HepG2 (cell line): Measurements from ENCODE around the gene KCNAB3. TPM values are rescaled to one million over a fixed set of nuclear protein-coding genes. Genes with fewer than 3 reads are reported as not detected.

Experiments used
- ATAC-seq: fragments of 200-7000 bp; cut with Tn5 transposase; 3 replicates; pipeline ENCODE4 v1.9.1; 2020; ENCODE audit warnings: mild to moderate bottlenecking, moderate library complexity
- BruUV-seq: library from RNA; stranded (reverse); fragments of 400-500 nt; replicated peaks from 2 replicates; lab custom pipeline; 2021; lab: Mats Ljungman, UMichigan
- CTCF ChIA-PET: fragments of 300-600 bp; formaldehyde crosslinking; extraction: SDS; loops from one replicate; lab custom pipeline; 2021; ENCODE audit warnings: low total read pairs, inconsistent platforms, low intra/inter-chr PET ratio; lab: Yijun Ruan, JAX
- POLR2A ChIA-PET: fragments of 350-600 bp; sonication (Branson Sonifier 250); formaldehyde crosslinking; loops from one replicate; lab custom pipeline; 2020; ENCODE audit warnings: antibody characterized with exemption, inconsistent platforms; lab: Yijun Ruan, JAX
- DNase-seq: peaks from one replicate; pipeline ENCODE4 v3.0.0-alpha.2; 2015; ENCODE audit warnings: low spot score
- FAIRE-seq: peaks from 3 replicates; lab custom pipeline; 2011; peaks lifted over from hg19 to GRCh38; lab: Jason Lieb, UNC
- H2AFZ ChIP-seq: one replicate; pipeline ENCODE4 v1.6.1; 2011; ENCODE audit warnings: low read length, inconsistent platforms
- H3K27ac ChIP-seq: fragments of 300-600 bp; 3 replicates; pipeline ENCODE4 v1.8.0; 2011; ENCODE audit warnings: mixed run types, mild to moderate bottlenecking, mixed read lengths, low read length, inconsistent platforms; ENCODE audit not compliant: insufficient read depth; ENCODE audit errors: extremely low read length
- H3K27me3 ChIP-seq, 2 experiments: fragments of 200-600 bp in 1 of 2; 2 replicates in 1 of 2; 3 replicates in 1 of 2; pipeline versions ENCODE4 v1.6.0 to v1.8.0; 2011; ENCODE audit warnings: low read length in 2 of 2, mild to moderate bottlenecking in 2 of 2, moderate library complexity in 2 of 2, inconsistent platforms in 1 of 2; ENCODE audit not compliant: insufficient read depth in 2 of 2, control insufficient read depth in 1 of 2
- H3K36me3 ChIP-seq, 2 experiments: fragments of 200-600 bp in 1 of 2; replicated peaks in 1 of 2; 2 replicates in 1 of 2; 3 replicates in 1 of 2; pipeline versions ENCODE4 v1.5.1 to v1.8.0; 2011; ENCODE audit warnings: low read length in 2 of 2, inconsistent platforms in 1 of 2; ENCODE audit not compliant: insufficient read depth in 2 of 2, control insufficient read depth in 1 of 2
- H3K4me1 ChIP-seq: 2 replicates; pipeline ENCODE4 v1.5.1; 2012; ENCODE audit warnings: low read length, inconsistent platforms; ENCODE audit not compliant: insufficient read depth
- H3K4me2 ChIP-seq: 2 replicates; pipeline ENCODE4 v1.6.0; 2011; ENCODE audit warnings: low read depth, low read length, inconsistent platforms
- H3K4me3 ChIP-seq, 3 experiments: fragments of 200-600 bp in 1 of 3; sonication (generic), shearing (Covaris generic) in 1 of 3; replicated peaks in 1 of 3; 2 replicates each; pipeline ENCODE4 v1.5.1; 2011 to 2016; ENCODE audit warnings: low read length in 3 of 3, inconsistent platforms in 2 of 3, low read depth in 2 of 3, mild to moderate bottlenecking in 2 of 3, control low read depth in 1 of 3, mixed read lengths in 1 of 3; ENCODE audit not compliant: insufficient read depth in 1 of 3
- H3K79me2 ChIP-seq: one replicate; pipeline ENCODE4 v1.6.1; 2011; ENCODE audit warnings: low read length, inconsistent platforms; ENCODE audit not compliant: insufficient read depth
- H3K9ac ChIP-seq: 2 replicates; pipeline ENCODE4 v1.6.0; 2011; ENCODE audit warnings: mild to moderate bottlenecking, low read depth, low read length, inconsistent platforms; ENCODE audit not compliant: insufficient read depth
- H3K9me3 ChIP-seq: 2 replicates; pipeline ENCODE4 v1.5.1; 2012; ENCODE audit warnings: mild to moderate bottlenecking, low read length
- H4K20me1 ChIP-seq: 2 replicates; pipeline ENCODE4 v1.6.0; 2011; ENCODE audit warnings: inconsistent platforms, mild to moderate bottlenecking, low read length, moderate library complexity; ENCODE audit not compliant: insufficient read depth
- CEBPB ChIP-seq: IDR thresholded peaks from 2 replicates; pipeline ENCODE4 v1.6.1; 2011; ENCODE audit warnings: low read depth, low read length, improper control_type of control experiment, borderline replicate concordance
- CTCF ChIP-seq: sonication (generic); formaldehyde crosslinking; IDR thresholded peaks from 2 replicates; pipeline ENCODE4 v1.5.0; 2020; ENCODE audit warnings: mild to moderate bottlenecking, missing genetic modification reagents, moderate library complexity
- KDM5A ChIP-seq: fragments of 200-600 bp; sonication (generic); IDR thresholded peaks from 2 replicates; pipeline ENCODE4 v1.7.0; 2018; ENCODE audit warnings: antibody characterized with exemption, mild to moderate bottlenecking, low read length, borderline replicate concordance
- MAFF ChIP-seq: IDR thresholded peaks from 2 replicates; pipeline ENCODE4 v1.6.1; 2011; ENCODE audit warnings: low read depth, low read length, improper control_type of control experiment
- MAFK ChIP-seq, 2 experiments: IDR thresholded peaks in 1 of 2; conservative IDR thresholded peaks in 1 of 2; 2 replicates each; pipeline ENCODE4 v1.6.1; 2011; ENCODE audit warnings: improper control_type of control experiment in 2 of 2, low read length in 2 of 2
- ZNF570 ChIP-seq: sonication (generic); formaldehyde crosslinking; IDR thresholded peaks from 2 replicates; pipeline ENCODE4 v1.4.0; 2020; ENCODE audit warnings: mild to moderate bottlenecking, missing genetic modification reagents, borderline replicate concordance
- ZNF766 ChIP-seq: sonication (generic); formaldehyde crosslinking; IDR thresholded peaks from 2 replicates; pipeline ENCODE4 v1.5.0; 2020; ENCODE audit warnings: missing genetic modification reagents, borderline replicate concordance
- WGBS: methylation state at CpG from one replicate; pipeline ENCODE4 v1.1.6; 2017; ENCODE audit warnings: low lambda C conversion rate; 5-methylcytosine and 5-hydroxymethylcytosine counted together
- in situ Hi-C: cut with HindIII; loops from 2 replicates; pipeline ENCODE4 v1.10.0; 2017; ENCODE audit warnings: low pct_unique_long_range_greater_than_20kb; ENCODE audit not compliant: extremely low pct_ligation_motif_present
- intact Hi-C: fragments of 100-400 bp; cut with micrococcal nuclease; formaldehyde crosslinking; loops from one replicate; pipeline ENCODE4 v1.10.0; 2022; ENCODE audit not compliant: unreplicated experiment
- polyA plus RNA-seq, 8 experiments: library from polyadenylated mRNA; depleted of rRNA in 3 of 8; stranded (reverse) in 7 of 8; unstranded in 1 of 8; fragments of >200 nt; fragmentation: Illumina TruSeq in 4 of 8; extraction: Trizol in 4 of 8; gene quantifications; 2 replicates each; pipeline versions ENCODE4 v1.2.1 to v1.2.3, GENCODE V29; 2011 to 2016; ENCODE audit warnings: low read depth in 4 of 8, missing spikeins in 1 of 8, mixed read lengths in 1 of 8; ENCODE audit not compliant: insufficient read depth in 1 of 8
- total RNA-seq, 5 experiments: library from RNA; depleted of rRNA; stranded (reverse); fragments of >200 nt; fragmentation: Illumina TruSeq; extraction: Trizol; gene quantifications; 2 replicates each; pipeline ENCODE4 v1.2.3, GENCODE V29; 2016; ENCODE audit warnings: low read depth in 1 of 5

Gene KCNAB3
- total and polyA plus RNA-seq, 2 of the 13 experiments (the other 11 are each of a cell fraction or from before 2014, with no cell fraction given) = 0.29 to 0.88 TPM

- H4K20me1 ChIP-seq = no peaks in the 10 kb centered on the region
- H3K4me1 ChIP-seq = no peaks in the 10 kb centered on the region
- FAIRE-seq (no peak), DNase-seq (peak; percentile 8), ATAC-seq (no peak)
- ChIA-PET POLR2A (no interaction called here), CTCF (no interaction called here)
- H3K4me2 ChIP-seq = no peak overlapping the region
- no peak overlapping the region for H2AFZ ChIP-seq
- H3K36me3 ChIP-seq = no peaks in the 10 kb centered on the region
- 47% methylated on average over 9 of the region's 9 CpGs for WGBS
- H3K9ac ChIP-seq = no peak overlapping the region
- H3K27me3 ChIP-seq = 0 out of 5 replicates have a peak, but pooled peaks cover 0 to 7% of the 10 kb centered on the region in 2 experiments
- intact Hi-C loops = no loop called here
- no peak overlapping the region for H3K4me3 ChIP-seq
- in situ Hi-C loops = no loop called here
- H3K79me2 ChIP-seq = no peaks in the 10 kb centered on the region
- H3K27ac ChIP-seq = no peak overlapping the region
- BruUV-seq = no TSS peak
- no peak for TF ChIP-seq ZNF766 (CRISPR knock-in tag)
- TF ChIP-seq CEBPB = peak; percentile 73
- H3K9me3 ChIP-seq = no peaks in the 10 kb centered on the region
These were observed 30.0 kb upstream of the KCNAB3 start for GRCh38 chr17:7959503-7960253.

- no peaks in the 10 kb centered on the region for H3K4me1 ChIP-seq
- ChIA-PET CTCF (no interaction called here), POLR2A (no interaction called here)
- no peak overlapping the region for H3K4me2 ChIP-seq
- no peak overlapping the region for H3K27ac ChIP-seq
- 61% methylated on average over 11 of the region's 11 CpGs for WGBS
- H3K79me2 ChIP-seq = no peaks in the 10 kb centered on the region
- in situ Hi-C loops (no loop called here), intact Hi-C loops (no loop called here)
- no peaks in the 10 kb centered on the region for H3K36me3 ChIP-seq
- H2AFZ ChIP-seq = no peak overlapping the region
- TF ChIP-seq KDM5A = no peak
- TF ChIP-seq MAFF = peak; percentile 43; the same call in 1 of the 2 replicates
- peak; percentile 49 to 54 for TF ChIP-seq MAFK (conservative IDR thresholded peaks at IDR 0.05 in 1 of 2, IDR thresholded peaks at IDR 0.05 in 1 of 2; ENCODE audit: low read length in 2 of 2)
- no peak for TF ChIP-seq ZNF570 (CRISPR knock-in tag)
- TF ChIP-seq CTCF (CRISPR knock-in tag) = no peak
- no peak for DNase-seq
- 0 out of 5 replicates have a peak, but pooled peaks cover 0 to 4% of the 10 kb centered on the region in 2 experiments for H3K27me3 ChIP-seq
- ATAC-seq = no peak
- H4K20me1 ChIP-seq = no peaks in the 10 kb centered on the region
- H3K9me3 ChIP-seq = no peaks in the 10 kb centered on the region
- H3K4me3 ChIP-seq = no peak overlapping the region
- BruUV-seq = no TSS peak
- H3K9ac ChIP-seq = no peak overlapping the region
- no peak for FAIRE-seq
These were observed 26.7 kb upstream of the KCNAB3 start for GRCh38 chr17:7956228-7956965.
